ENCODE results near the gene ELMO3.

Gene ELMO3

DNA sequence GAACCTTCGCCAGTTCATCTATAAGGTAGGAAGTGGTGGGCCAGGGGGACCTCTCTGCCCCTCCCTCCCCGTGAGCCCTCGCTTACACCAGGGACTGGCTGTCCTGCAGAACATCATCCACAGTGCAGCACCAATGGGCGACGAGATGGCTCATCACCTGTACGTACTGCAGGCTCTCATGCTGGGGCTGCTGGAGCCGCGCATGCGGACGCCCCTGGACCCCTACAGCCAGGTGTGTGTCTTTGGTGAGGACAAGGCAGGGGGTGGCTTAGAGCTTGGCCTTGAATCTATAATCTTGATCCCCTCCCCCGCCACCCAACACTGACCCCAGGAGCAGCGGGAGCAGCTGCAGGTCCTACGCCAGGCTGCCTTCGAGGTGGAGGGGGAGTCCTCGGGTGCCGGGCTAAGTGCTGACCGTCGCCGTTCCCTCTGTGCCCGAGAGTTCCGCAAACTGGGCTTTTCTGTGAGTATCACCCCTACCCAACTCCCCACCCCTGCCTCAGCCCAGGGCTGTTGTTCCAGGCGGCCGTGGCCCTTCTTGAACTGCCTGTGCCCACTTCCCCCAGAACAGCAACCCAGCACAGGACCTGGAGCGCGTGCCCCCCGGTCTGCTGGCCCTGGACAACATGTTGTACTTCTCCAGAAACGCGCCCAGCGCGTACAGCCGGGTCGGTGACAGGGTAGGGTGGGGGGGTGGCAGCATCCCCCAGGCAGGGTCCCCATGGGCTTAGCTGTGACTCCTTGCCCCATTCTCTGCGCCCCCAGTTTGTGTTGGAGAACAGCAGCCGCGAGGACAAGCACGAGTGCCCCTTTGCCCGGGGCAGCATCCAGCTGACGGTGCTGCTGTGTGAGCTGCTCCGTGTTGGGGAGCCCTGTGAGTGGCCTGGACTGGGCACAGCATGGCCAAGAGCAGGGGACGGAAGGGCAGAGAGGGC is 2.7 kb downstream of the ELMO3 start:
- no CpG with 5 or more reads among the region's 40 CpGs for WGBS (ENCODE audit: extremely low coverage, insufficient coverage, low lambda C conversion rate)
- no peak overlapping the region for H3K56ac ChIP-seq (ENCODE audit: low read length)
- DNase-seq = no peak

DNA sequence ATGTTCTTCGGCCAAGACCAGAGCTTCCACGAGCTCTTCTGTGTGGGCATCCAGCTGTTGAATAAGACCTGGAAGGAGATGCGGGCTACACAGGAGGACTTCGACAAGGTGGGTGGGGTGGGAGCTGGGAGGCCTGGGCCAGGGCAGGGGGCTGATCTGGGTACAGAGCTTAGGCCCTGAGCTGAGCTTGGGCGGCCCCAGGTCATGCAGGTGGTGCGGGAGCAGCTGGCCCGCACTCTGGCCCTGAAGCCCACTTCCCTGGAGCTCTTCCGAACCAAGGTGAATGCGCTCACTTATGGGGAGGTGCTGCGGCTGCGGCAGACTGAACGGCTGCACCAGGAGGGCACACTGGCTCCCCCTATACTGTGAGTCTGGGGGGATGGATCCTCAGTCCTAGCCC is 3.5 kb downstream of the ELMO3 start:
- no CpG with 5 or more reads among the region's 12 CpGs for WGBS (ENCODE audit: extremely low coverage, insufficient coverage, low lambda C conversion rate)
- H3K36me3 ChIP-seq (ENCODE audit: control insufficient read depth, insufficient read depth, low read length) = peaks cover 3% of the 10 kb centered on the region

More for the DNA sequence above, 2.7 kb downstream of the ELMO3 start:
- H3K4ac ChIP-seq (ENCODE audit: low read depth, low read length) = no peak overlapping the region
- H3K18ac ChIP-seq (ENCODE audit: low read length) = no peak overlapping the region
- H3K27me3 ChIP-seq (ENCODE audit: insufficient read depth, low read length, poor library complexity) = no peaks in the 10 kb centered on the region
- H3K4me3 ChIP-seq (ENCODE audit: low read length) = no peak overlapping the region
- H2BK120ac ChIP-seq (ENCODE audit: low read depth, low read length) = no peak overlapping the region
- no peak overlapping the region for H4K5ac ChIP-seq (ENCODE audit: low read length)
- H3K4me2 ChIP-seq (ENCODE audit: low read length) = no peak overlapping the region
- no peaks in the 10 kb centered on the region for H3K4me1 ChIP-seq (ENCODE audit: control insufficient read depth, low read depth, low read length)
- no peak overlapping the region for H2AK5ac ChIP-seq (ENCODE audit: low read length)
- peaks cover 9% of the 10 kb centered on the region for H3K36me3 ChIP-seq (ENCODE audit: control insufficient read depth, insufficient read depth, low read length)
- H3K79me1 ChIP-seq (ENCODE audit: low read length) = no peaks in the 10 kb centered on the region
- H2BK5ac ChIP-seq (ENCODE audit: low read length) = no peak overlapping the region
- no peak overlapping the region for H3K9ac ChIP-seq (ENCODE audit: low read length)
- no peak overlapping the region for H4K8ac ChIP-seq (ENCODE audit: low read depth, low read length)
- H3K23ac ChIP-seq (ENCODE audit: low read length) = no peak overlapping the region
- H2BK15ac ChIP-seq (replicated peaks; ENCODE audit: low read depth) = no peak overlapping the region
- no peak overlapping the region for H3K27ac ChIP-seq (ENCODE audit: low read depth, low read length)
- no peaks in the 10 kb centered on the region for H3K79me2 ChIP-seq (ENCODE audit: control insufficient read depth, insufficient read depth, low read length)

GRCh38 chr16:67202956-67203493 is 4.1 kb downstream of the ELMO3 start:
- Histone ChIP-seq H3K36me3 (ENCODE audit: control insufficient read depth, insufficient read depth, low read length) (peaks cover 1% of the 10 kb centered on the region), H3K79me2 (ENCODE audit: control insufficient read depth, insufficient read depth, low read length) (no peaks in the 10 kb centered on the region), H3K27ac (ENCODE audit: low read depth, low read length) (no peak overlapping the region), H3K4me2 (ENCODE audit: low read length) (no peak overlapping the region), H3K27me3 (ENCODE audit: insufficient read depth, low read length, poor library complexity) (no peaks in the 10 kb centered on the region), H4K5ac (ENCODE audit: low read length) (no peak overlapping the region), H3K18ac (ENCODE audit: low read length) (no peak overlapping the region), H2BK15ac (replicated peaks; ENCODE audit: low read depth) (no peak overlapping the region), H2BK120ac (ENCODE audit: low read depth, low read length) (no peak overlapping the region), H4K8ac (ENCODE audit: low read depth, low read length) (no peak overlapping the region), H3K56ac (ENCODE audit: low read length) (no peak overlapping the region), H3K9ac (ENCODE audit: low read length) (no peak overlapping the region), H3K4me3 (ENCODE audit: low read length) (no peak overlapping the region), H3K23ac (ENCODE audit: low read length) (no peak overlapping the region), H2AK5ac (ENCODE audit: low read length) (no peak overlapping the region), H2BK5ac (ENCODE audit: low read length) (no peak overlapping the region), H3K79me1 (ENCODE audit: low read length) (no peaks in the 10 kb centered on the region), H3K4ac (ENCODE audit: low read depth, low read length) (no peak overlapping the region), H3K4me1 (ENCODE audit: control insufficient read depth, low read depth, low read length) (no peaks in the 10 kb centered on the region)
- no CpG with 5 or more reads among the region's 23 CpGs for WGBS (ENCODE audit: extremely low coverage, insufficient coverage, low lambda C conversion rate)
- no peak for DNase-seq

More for the DNA sequence above, 3.5 kb downstream of the ELMO3 start:
- Histone ChIP-seq H3K56ac (ENCODE audit: low read length) (no peak overlapping the region), H4K5ac (ENCODE audit: low read length) (no peak overlapping the region), H3K4ac (ENCODE audit: low read depth, low read length) (no peak overlapping the region), H2BK120ac (ENCODE audit: low read depth, low read length) (no peak overlapping the region), H3K9ac (ENCODE audit: low read length) (no peak overlapping the region), H2BK15ac (replicated peaks; ENCODE audit: low read depth) (no peak overlapping the region), H3K27ac (ENCODE audit: low read depth, low read length) (no peak overlapping the region), H3K79me1 (ENCODE audit: low read length) (no peaks in the 10 kb centered on the region), H3K27me3 (ENCODE audit: insufficient read depth, low read length, poor library complexity) (no peaks in the 10 kb centered on the region), H3K4me3 (ENCODE audit: low read length) (no peak overlapping the region), H3K23ac (ENCODE audit: low read length) (no peak overlapping the region), H3K79me2 (ENCODE audit: control insufficient read depth, insufficient read depth, low read length) (no peaks in the 10 kb centered on the region), H3K18ac (ENCODE audit: low read length) (no peak overlapping the region), H2BK5ac (ENCODE audit: low read length) (no peak overlapping the region), H3K4me2 (ENCODE audit: low read length) (no peak overlapping the region), H3K4me1 (ENCODE audit: control insufficient read depth, low read depth, low read length) (no peaks in the 10 kb centered on the region), H2AK5ac (ENCODE audit: low read length) (no peak overlapping the region), H4K8ac (ENCODE audit: low read depth, low read length) (no peak overlapping the region)
- DNase-seq = no peak

- Histone ChIP-seq H2BK120ac (ENCODE audit: low read depth, low read length) (no peak overlapping the region), H3K4ac (ENCODE audit: low read depth, low read length) (no peak overlapping the region), H3K4me1 (ENCODE audit: control insufficient read depth, low read depth, low read length) (no peaks in the 10 kb centered on the region), H2BK15ac (replicated peaks; ENCODE audit: low read depth) (no peak overlapping the region), H3K4me2 (ENCODE audit: low read length) (no peak overlapping the region), H3K36me3 (ENCODE audit: control insufficient read depth, insufficient read depth, low read length) (no peaks in the 10 kb centered on the region), H2BK5ac (ENCODE audit: low read length) (no peak overlapping the region), H3K4me3 (ENCODE audit: low read length) (no peak overlapping the region), H3K27ac (ENCODE audit: low read depth, low read length) (no peak overlapping the region), H3K9ac (ENCODE audit: low read length) (no peak overlapping the region), H4K5ac (ENCODE audit: low read length) (no peak overlapping the region), H3K27me3 (ENCODE audit: insufficient read depth, low read length, poor library complexity) (no peaks in the 10 kb centered on the region), H3K23ac (ENCODE audit: low read length) (no peak overlapping the region), H3K18ac (ENCODE audit: low read length) (no peak overlapping the region), H3K79me1 (ENCODE audit: low read length) (no peaks in the 10 kb centered on the region), H3K79me2 (ENCODE audit: control insufficient read depth, insufficient read depth, low read length) (no peaks in the 10 kb centered on the region), H3K56ac (ENCODE audit: low read length) (no peak overlapping the region), H4K8ac (ENCODE audit: low read depth, low read length) (no peak overlapping the region), H2AK5ac (ENCODE audit: low read length) (no peak overlapping the region)
- DNase-seq = no peak
- no CpG with 5 or more reads among the region's 4 CpGs for whole genome bisulfite sequencing (ENCODE audit: extremely low coverage, insufficient coverage, low lambda C conversion rate)
Observed at GRCh38 chr16:67204076-67204475, 5.1 kb downstream of the ELMO3 start.

DNA sequence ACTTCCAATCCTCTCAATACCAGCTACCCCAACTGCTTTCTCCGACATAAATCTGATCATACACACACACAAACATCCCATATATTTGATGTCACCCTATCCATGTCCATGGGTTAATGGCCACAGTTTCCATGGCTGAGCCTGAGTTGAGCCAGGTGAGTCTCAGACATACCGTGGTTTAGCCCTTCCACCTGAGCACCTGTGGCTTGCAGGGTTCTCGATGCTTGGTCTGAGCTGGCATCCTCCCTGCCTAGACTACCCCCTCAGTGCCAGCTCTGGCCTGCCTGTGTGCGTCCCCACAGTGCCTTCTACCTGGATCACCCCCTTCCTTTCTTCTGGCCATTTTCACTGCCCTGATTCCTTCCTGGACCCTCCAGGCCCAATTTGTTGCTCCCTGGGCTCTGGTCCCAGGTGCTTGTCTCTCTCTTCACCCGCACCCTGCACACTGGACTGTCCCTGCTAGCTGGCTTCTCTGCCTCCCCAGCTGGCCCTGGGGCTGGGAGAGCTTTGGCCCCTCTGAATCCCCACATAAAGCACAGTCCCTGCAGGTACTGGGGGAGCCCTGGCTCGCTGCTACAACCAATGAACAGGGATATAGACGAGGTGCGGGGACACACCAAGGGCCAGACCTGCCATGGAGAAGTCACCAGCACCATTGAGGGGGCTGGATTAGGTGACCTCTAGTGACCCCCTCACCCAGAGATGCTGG is 7.4 kb downstream of the ELMO3 start:
- Histone ChIP-seq H3K27ac (ENCODE audit: low read depth, low read length) (no peak overlapping the region), H3K18ac (ENCODE audit: low read length) (no peak overlapping the region)

More for the DNA sequence above, 7.4 kb downstream of the ELMO3 start:
- no peak overlapping the region for H3K9ac ChIP-seq (ENCODE audit: low read length)
- H3K36me3 ChIP-seq (ENCODE audit: control insufficient read depth, insufficient read depth, low read length) = no peaks in the 10 kb centered on the region
- H4K5ac ChIP-seq (ENCODE audit: low read length) = no peak overlapping the region
- no peaks in the 10 kb centered on the region for H3K79me1 ChIP-seq (ENCODE audit: low read length)
- no peak overlapping the region for H3K4ac ChIP-seq (ENCODE audit: low read depth, low read length)
- no CpG with 5 or more reads among the region's 8 CpGs for WGBS (ENCODE audit: extremely low coverage, insufficient coverage, low lambda C conversion rate)
- no peak overlapping the region for H2BK5ac ChIP-seq (ENCODE audit: low read length)
- H3K4me1 ChIP-seq (ENCODE audit: control insufficient read depth, low read depth, low read length) = no peaks in the 10 kb centered on the region
- H4K8ac ChIP-seq (ENCODE audit: low read depth, low read length) = no peak overlapping the region
- H3K23ac ChIP-seq (ENCODE audit: low read length) = no peak overlapping the region
- no peak overlapping the region for H3K4me3 ChIP-seq (ENCODE audit: low read length)
- H3K56ac ChIP-seq (ENCODE audit: low read length) = no peak overlapping the region
- DNase-seq = no peak
- no peak overlapping the region for H3K4me2 ChIP-seq (ENCODE audit: low read length)
- H3K27me3 ChIP-seq (ENCODE audit: insufficient read depth, low read length, poor library complexity) = no peaks in the 10 kb centered on the region
- no peak overlapping the region for H2BK15ac ChIP-seq (replicated peaks; ENCODE audit: low read depth)
- H2BK120ac ChIP-seq (ENCODE audit: low read depth, low read length) = no peak overlapping the region
- H3K79me2 ChIP-seq (ENCODE audit: control insufficient read depth, insufficient read depth, low read length) = no peaks in the 10 kb centered on the region
- no peak overlapping the region for H2AK5ac ChIP-seq (ENCODE audit: low read length)
